PFSK-1 (cell line): ENCODE measurements around the gene USP13.

Source experiments
- TF ChIP-seq, protein P1 (sequence below), 2 experiments: IDR thresholded peaks; 2 replicates each; pipeline versions ENCODE4 v1.6.1 to v1.8.0; 2011 to 2012; ENCODE audit warnings: low read depth in 2 of 2, low read length in 2 of 2, control low read depth in 1 of 2, inconsistent platforms in 1 of 2, mild to moderate bottlenecking in 1 of 2, moderate library complexity in 1 of 2; ENCODE audit not compliant: insufficient read depth in 1 of 2

The USP13 gene

DNA sequence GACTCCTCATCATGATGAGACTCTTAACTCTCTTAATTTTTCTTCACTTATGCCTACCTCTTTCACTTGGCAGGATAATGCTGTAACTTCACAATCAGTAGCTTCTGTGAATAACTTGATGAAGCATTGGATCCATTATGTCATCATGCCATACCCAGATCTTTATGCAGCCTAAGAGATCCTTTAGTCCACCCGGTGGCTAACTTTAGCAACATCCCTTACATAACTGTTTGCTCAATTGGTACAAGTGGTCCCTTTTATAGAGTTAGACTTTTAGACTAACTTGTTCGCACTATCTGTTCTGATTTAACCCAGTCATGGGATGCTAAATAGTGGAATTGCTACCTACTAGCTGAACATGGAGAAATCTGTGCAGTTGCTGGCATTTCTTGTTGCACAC, 184.5 kb downstream of the USP13 start:
- TF ChIP-seq, protein P1, sequence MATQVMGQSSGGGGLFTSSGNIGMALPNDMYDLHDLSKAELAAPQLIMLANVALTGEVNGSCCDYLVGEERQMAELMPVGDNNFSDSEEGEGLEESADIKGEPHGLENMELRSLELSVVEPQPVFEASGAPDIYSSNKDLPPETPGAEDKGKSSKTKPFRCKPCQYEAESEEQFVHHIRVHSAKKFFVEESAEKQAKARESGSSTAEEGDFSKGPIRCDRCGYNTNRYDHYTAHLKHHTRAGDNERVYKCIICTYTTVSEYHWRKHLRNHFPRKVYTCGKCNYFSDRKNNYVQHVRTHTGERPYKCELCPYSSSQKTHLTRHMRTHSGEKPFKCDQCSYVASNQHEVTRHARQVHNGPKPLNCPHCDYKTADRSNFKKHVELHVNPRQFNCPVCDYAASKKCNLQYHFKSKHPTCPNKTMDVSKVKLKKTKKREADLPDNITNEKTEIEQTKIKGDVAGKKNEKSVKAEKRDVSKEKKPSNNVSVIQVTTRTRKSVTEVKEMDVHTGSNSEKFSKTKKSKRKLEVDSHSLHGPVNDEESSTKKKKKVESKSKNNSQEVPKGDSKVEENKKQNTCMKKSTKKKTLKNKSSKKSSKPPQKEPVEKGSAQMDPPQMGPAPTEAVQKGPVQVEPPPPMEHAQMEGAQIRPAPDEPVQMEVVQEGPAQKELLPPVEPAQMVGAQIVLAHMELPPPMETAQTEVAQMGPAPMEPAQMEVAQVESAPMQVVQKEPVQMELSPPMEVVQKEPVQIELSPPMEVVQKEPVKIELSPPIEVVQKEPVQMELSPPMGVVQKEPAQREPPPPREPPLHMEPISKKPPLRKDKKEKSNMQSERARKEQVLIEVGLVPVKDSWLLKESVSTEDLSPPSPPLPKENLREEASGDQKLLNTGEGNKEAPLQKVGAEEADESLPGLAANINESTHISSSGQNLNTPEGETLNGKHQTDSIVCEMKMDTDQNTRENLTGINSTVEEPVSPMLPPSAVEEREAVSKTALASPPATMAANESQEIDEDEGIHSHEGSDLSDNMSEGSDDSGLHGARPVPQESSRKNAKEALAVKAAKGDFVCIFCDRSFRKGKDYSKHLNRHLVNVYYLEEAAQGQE (IDR thresholded peaks at IDR 0.05; ENCODE audit: insufficient read depth in 1 of 2, low read depth in 2 of 2, low read length in 2 of 2) = no peak
